Retinal pigment epithelial cell (primary cell): Measurements from ENCODE around the gene SUCO.

Experiments used
- DNase-seq: peaks from one replicate; pipeline ENCODE4 v3.0.0-alpha.2; 2010; ENCODE audit warnings: low read depth
- H3K4me3 ChIP-seq: 2 replicates; pipeline ENCODE4 v1.5.1; 2011; ENCODE audit warnings: mild to moderate bottlenecking, low read length, control low read depth, moderate library complexity
- CTCF ChIP-seq: conservative IDR thresholded peaks from 2 replicates; pipeline ENCODE4 v1.5.1; 2011; ENCODE audit warnings: low read depth, low read length, control low read depth, inconsistent platforms

Gene SUCO

GRCh38 chr1:172544481-172545104, 11.6 kb downstream of the SUCO start:
- no peak overlapping the region for H3K4me3 ChIP-seq
- TF ChIP-seq CTCF = no peak

GRCh38 chr1:172545396-172546004, 12.6 kb downstream of the SUCO start:
- DNase-seq = no peak
- no peak overlapping the region for H3K4me3 ChIP-seq
- no peak for TF ChIP-seq CTCF

More at GRCh38 chr1:172544481-172545104, 11.6 kb downstream of the SUCO start:
- DNase-seq = no peak

- no peak for TF ChIP-seq CTCF
- DNase-seq = no peak
Observed at GRCh38 chr1:172547071-172547470, 14.1 kb downstream of the SUCO start.

GRCh38 chr1:172549621-172550280, 16.8 kb downstream of the SUCO start:
- no peak overlapping the region for H3K4me3 ChIP-seq
- DNase-seq = no peak
- TF ChIP-seq CTCF = no peak

More at GRCh38 chr1:172547071-172547470, 14.1 kb downstream of the SUCO start:
- H3K4me3 ChIP-seq = no peak overlapping the region

- TF ChIP-seq CTCF = no peak
- H3K4me3 ChIP-seq = no peak overlapping the region
- no peak for DNase-seq
Observed at GRCh38 chr1:172551279-172551678, 18.3 kb downstream of the SUCO start.

- no peak for TF ChIP-seq CTCF
- H3K4me3 ChIP-seq = no peak overlapping the region
Observed at GRCh38 chr1:172554915-172555314, 22.0 kb downstream of the SUCO start.

GRCh38 chr1:172556461-172556860, 23.5 kb downstream of the SUCO start:
- H3K4me3 ChIP-seq = no peak overlapping the region
- TF ChIP-seq CTCF = no peak
- DNase-seq = no peak

More at GRCh38 chr1:172554915-172555314, 22.0 kb downstream of the SUCO start:
- no peak for DNase-seq
